Breast epithelium (tissue), 4 donors: ENCODE results near the gene COL18A1. TPM values are rescaled to one million over a fixed set of nuclear protein-coding genes. Genes with fewer than 3 reads are reported as not detected.

Experiments
- DNase-seq, 2 donors: peaks; one replicate each; pipeline ENCODE4 v3.0.0-alpha.2; 2019; ENCODE audit warnings: low spot score in 2 of 2
- H3K27ac ChIP-seq, 2 donors: fragments of 200-600 bp; sonication (generic) in 1 of 2; one replicate each; pipeline ENCODE4 v1.5.1; 2016 to 2019; ENCODE audit warnings: mild to moderate bottlenecking in 1 of 2
- H3K27me3 ChIP-seq, 2 donors: fragments of 200-600 bp; sonication (generic) in 1 of 2; one replicate each; pipeline versions ENCODE4 v1.5.1 to v1.6.0; 2017 to 2019; ENCODE audit warnings: control low read depth in 1 of 2, mild to moderate bottlenecking in 1 of 2
- H3K36me3 ChIP-seq: fragments of 200-600 bp; one replicate; pipeline ENCODE4 v1.5.1; 2019
- H3K4me1 ChIP-seq, 2 donors: fragments of 200-600 bp; sonication (generic); one replicate each; pipeline ENCODE4 v1.5.1; 2016 to 2019; ENCODE audit warnings: control low read depth in 1 of 2
- H3K4me3 ChIP-seq, 3 donors: fragments of 200-600 bp; sonication (generic); 1 replicate in 2 of 3; 2 replicates in 1 of 3; pipeline ENCODE4 v1.5.1; 2016 to 2019; ENCODE audit warnings: mild to moderate bottlenecking in 3 of 3, moderate library complexity in 2 of 3
- H3K9me3 ChIP-seq, 2 donors: fragments of 200-600 bp; sonication (generic) in 1 of 2; one replicate each; pipeline ENCODE4 v1.5.1; 2016 to 2019; ENCODE audit warnings: control low read depth in 1 of 2
- CTCF ChIP-seq, 3 donors: fragments of 450-650 bp; IDR thresholded peaks; one replicate each; pipeline ENCODE4 v1.5.1; 2016 to 2017; ENCODE audit warnings: antibody characterized with exemption in 3 of 3, mild to moderate bottlenecking in 3 of 3, moderate library complexity in 3 of 3
- POLR2A ChIP-seq: fragments of 450-650 bp; IDR thresholded peaks from one replicate; pipeline ENCODE4 v1.6.1; 2016; ENCODE audit warnings: antibody characterized with exemption, mild to moderate bottlenecking, moderate library complexity
- POLR2AphosphoS5 ChIP-seq, 3 donors: sonication (generic); formaldehyde crosslinking; IDR thresholded peaks; one replicate each; pipeline ENCODE4 v1.6.1; 2017; ENCODE audit warnings: antibody characterized with exemption in 3 of 3
- intact Hi-C: fragments of 100-400 bp; cut with DNase I; formaldehyde crosslinking; loops from one replicate; pipeline ENCODE4 v1.15.1; 2023; ENCODE audit warnings: low total_unique reads
- total RNA-seq, 3 donors: library from RNA; depleted of rRNA; stranded (reverse); fragments of >200 nt; gene quantifications; one replicate each; pipeline ENCODE4 v1.1.0, GENCODE V29; 2016

COL18A1 gene
- total RNA-seq, 3 donors from 2014 or later = 48.3 to 62.9 (median 55.8) TPM

- DNase-seq = no peak
- H3K4me1 ChIP-seq = no peaks in the 10 kb centered on the region
- H3K27me3 ChIP-seq = no peaks in the 10 kb centered on the region
- intact Hi-C loops = no loop called here
- no peaks in the 10 kb centered on the region for H3K36me3 ChIP-seq
- H3K27ac ChIP-seq = no peak overlapping the region
- H3K4me3 ChIP-seq = no peak overlapping the region
- no peaks in the 10 kb centered on the region for H3K9me3 ChIP-seq
- no peak for TF ChIP-seq POLR2A
- no peak for TF ChIP-seq POLR2AphosphoS5 (IDR thresholded peaks at IDR 0.05)
Measured at GRCh38 chr21:45486443-45487160, 81.6 kb downstream of the COL18A1 start.

- intact Hi-C loops = no loop called here
- H3K27me3 ChIP-seq = no peaks in the 10 kb centered on the region
- no peak overlapping the region for H3K27ac ChIP-seq
- no peaks in the 10 kb centered on the region for H3K36me3 ChIP-seq
- no peaks in the 10 kb centered on the region for H3K4me1 ChIP-seq
- TF ChIP-seq POLR2A (no peak), POLR2AphosphoS5 (IDR thresholded peaks at IDR 0.05) (no peak), CTCF (IDR thresholded peaks at IDR 0.05) (no peak)
- no peaks in the 10 kb centered on the region for H3K9me3 ChIP-seq
- no peak overlapping the region for H3K4me3 ChIP-seq
- DNase-seq = no peak
Measured at GRCh38 chr21:45487161-45487806, 82.3 kb downstream of the COL18A1 start.

GRCh38 chr21:45487891-45488600 lies 83.1 kb downstream of the COL18A1 start:
- TF ChIP-seq CTCF (IDR thresholded peaks at IDR 0.05) (no peak), POLR2AphosphoS5 (IDR thresholded peaks at IDR 0.05) (no peak), POLR2A (no peak)
- intact Hi-C loops = no loop called here
- Histone ChIP-seq H3K4me3 (no peak overlapping the region), H3K27me3 (no peaks in the 10 kb centered on the region), H3K36me3 (no peaks in the 10 kb centered on the region), H3K27ac (no peak overlapping the region), H3K4me1 (no peaks in the 10 kb centered on the region), H3K9me3 (no peaks in the 10 kb centered on the region)
- no peak for DNase-seq

- Histone ChIP-seq H3K36me3 (no peaks in the 10 kb centered on the region), H3K4me1 (no peaks in the 10 kb centered on the region), H3K27ac (no peak overlapping the region), H3K9me3 (no peaks in the 10 kb centered on the region), H3K27me3 (no peaks in the 10 kb centered on the region), H3K4me3 (no peak overlapping the region)
- TF ChIP-seq POLR2A = no peak
- TF ChIP-seq POLR2AphosphoS5 (IDR thresholded peaks at IDR 0.05) = no peak
- no peak for DNase-seq
- intact Hi-C loops = no loop called here
Measured at GRCh38 chr21:45488931-45489721, 84.2 kb downstream of the COL18A1 start.

- H3K4me1 ChIP-seq = no peaks in the 10 kb centered on the region
- DNase-seq = no peak
- no peaks in the 10 kb centered on the region for H3K27me3 ChIP-seq
- no peaks in the 10 kb centered on the region for H3K36me3 ChIP-seq
- TF ChIP-seq POLR2AphosphoS5 (IDR thresholded peaks at IDR 0.05) = no peak
- TF ChIP-seq POLR2A = no peak
- TF ChIP-seq CTCF (IDR thresholded peaks at IDR 0.05) = no peak
- no peaks in the 10 kb centered on the region for H3K9me3 ChIP-seq
- no peak overlapping the region for H3K27ac ChIP-seq
- H3K4me3 ChIP-seq = no peak overlapping the region
- intact Hi-C loops = no loop called here
Measured at GRCh38 chr21:45489722-45489982, 84.7 kb downstream of the COL18A1 start.
